HCT116 (cell line): ENCODE data around the gene GMPPA. TPM values are rescaled to one million over a fixed set of nuclear protein-coding genes. Genes with fewer than 3 reads are reported as not detected.
A peak's percentile ranks its signal among the peaks of the same experiment; 100 is the strongest.

ENCODE experiments used
- ATAC-seq: fragments of 200-7000 bp; cut with Tn5 transposase; 2 replicates; pipeline ENCODE4 v1.9.1; 2020; ENCODE audit warnings: mild to moderate bottlenecking, moderate library complexity
- BruUV-seq: library from RNA; stranded (reverse); fragments of 400-500 nt; replicated peaks from 2 replicates; lab custom pipeline; 2021; lab: Mats Ljungman, UMichigan
- CTCF ChIA-PET: fragments of 300-600 bp; sonication (Branson Sonifier 250); formaldehyde crosslinking; loops from one replicate; lab custom pipeline; 2021; ENCODE audit warnings: antibody characterized with exemption; lab: Charles Lee
- POLR2A ChIA-PET: fragments of 300-600, 350-600 bp; sonication (Branson Sonifier 250); formaldehyde crosslinking; loops from one replicate; lab custom pipeline; 2021; ENCODE audit warnings: antibody characterized with exemption; lab: Charles Lee
- RAD21 ChIA-PET, 2 experiments: fragments of 300-600 bp; sonication (Branson Sonifier 250); formaldehyde crosslinking; loops; one replicate each; lab custom pipeline; 2023; ENCODE audit warnings: low total read pairs in 2 of 2; ENCODE audit not compliant: uncharacterized antibody in 2 of 2, unreplicated experiment in 2 of 2, low non-redundant PET in 1 of 2; lab: Charles Lee
- DNase-seq: peaks from one replicate; pipeline ENCODE4 v3.0.0-alpha.2; 2010; ENCODE audit warnings: low read depth, low spot score
- H2AFZ ChIP-seq: fragments of 200-600 bp; shearing (Covaris generic), sonication (generic); 2 replicates; pipeline ENCODE4 v1.6.1; 2017; ENCODE audit warnings: low read depth, mixed run types, mixed read lengths, antibody characterized with exemption, low read length; ENCODE audit not compliant: poor library complexity, severe bottlenecking
- H3K27ac ChIP-seq: 2 replicates; pipeline ENCODE4 v1.5.1; 2012; ENCODE audit warnings: low read depth, low read length
- H3K27me3 ChIP-seq: fragments of 200-600 bp; sonication (generic); 2 replicates; pipeline ENCODE4 v1.6.1; 2016; ENCODE audit warnings: mixed run types, low read length, mixed read lengths; ENCODE audit not compliant: insufficient read depth
- H3K36me3 ChIP-seq, 2 experiments: fragments of 200-500 bp in 1 of 2; fragments of 200-600 bp in 1 of 2; sonication (Bioruptor generic) in 1 of 2; sonication (generic) in 1 of 2; 2 replicates each; pipeline versions ENCODE4 v1.5.1 to v1.6.1; 2014 to 2016; ENCODE audit warnings: low read length in 2 of 2, inconsistent platforms in 1 of 2, mixed read lengths in 1 of 2, mixed run types in 1 of 2; ENCODE audit not compliant: insufficient read depth in 2 of 2, control insufficient read depth in 1 of 2
- H3K4me1 ChIP-seq, 2 experiments: fragments of 200-600 bp in 1 of 2; sonication (generic) in 1 of 2; 2 replicates each; pipeline versions ENCODE4 v1.5.1 to v1.6.1; 2012 to 2017; ENCODE audit warnings: low read length in 2 of 2, inconsistent platforms in 1 of 2, mild to moderate bottlenecking in 1 of 2, mixed read lengths in 1 of 2, mixed run types in 1 of 2, moderate library complexity in 1 of 2; ENCODE audit not compliant: insufficient read depth in 2 of 2, control insufficient read depth in 1 of 2
- H3K4me2 ChIP-seq: fragments of 200-600 bp; sonication (generic); 2 replicates; pipeline ENCODE4 v1.6.1; 2017; ENCODE audit warnings: mixed run types, low read length, mixed read lengths
- H3K4me3 ChIP-seq, 2 experiments: fragments of 200-600 bp in 1 of 2; sonication (generic) in 1 of 2; replicated peaks in 1 of 2; 2 replicates each; pipeline ENCODE4 v1.5.1; 2011 to 2016; ENCODE audit warnings: low read length in 2 of 2, control low read depth in 1 of 2, low read depth in 1 of 2, mild to moderate bottlenecking in 1 of 2, mixed read lengths in 1 of 2, mixed run types in 1 of 2
- H3K79me2 ChIP-seq: fragments of 200-600 bp; sonication (generic); 2 replicates; pipeline ENCODE4 v1.6.1; 2017; ENCODE audit warnings: mild to moderate bottlenecking, mixed run types, low read length, moderate library complexity, mixed read lengths; ENCODE audit not compliant: insufficient read depth
- H3K9ac ChIP-seq: fragments of 200-600 bp; sonication (generic); 2 replicates; pipeline ENCODE4 v1.6.1; 2016; ENCODE audit warnings: low read length, mixed read lengths
- H3K9me2 ChIP-seq: fragments of 200-600 bp; sonication (generic), shearing (Covaris generic); 2 replicates; pipeline ENCODE4 v1.6.1; 2017; ENCODE audit warnings: mixed run types, mild to moderate bottlenecking, moderate library complexity; ENCODE audit not compliant: insufficient read depth
- H3K9me3 ChIP-seq, 2 experiments: fragments of 200-500 bp in 1 of 2; fragments of 200-600 bp in 1 of 2; sonication (Bioruptor generic) in 1 of 2; sonication (generic) in 1 of 2; 2 replicates each; pipeline ENCODE4 v1.6.1; 2014 to 2017; ENCODE audit warnings: low read length in 2 of 2, mixed read lengths in 2 of 2, inconsistent platforms in 1 of 2, low read depth in 1 of 2, mild to moderate bottlenecking in 1 of 2, mixed run types in 1 of 2, moderate library complexity in 1 of 2; ENCODE audit not compliant: control insufficient read depth in 1 of 2, insufficient read depth in 1 of 2
- H4K20me1 ChIP-seq: fragments of 200-600 bp; sonication (generic), shearing (Covaris generic); 2 replicates; pipeline ENCODE4 v1.6.1; 2017; ENCODE audit warnings: mixed run types, mild to moderate bottlenecking, moderate library complexity; ENCODE audit not compliant: insufficient read depth
- TCF7L2 ChIP-seq: IDR thresholded peaks from 2 replicates; pipeline ENCODE4 v1.7.0; 2011; ENCODE audit warnings: borderline replicate concordance, inconsistent platforms; ENCODE audit not compliant: insufficient read depth, insufficient read length; ENCODE audit errors: extremely low read depth
- intact Hi-C: fragments of 100-400 bp; cut with micrococcal nuclease; formaldehyde crosslinking; loops from 2 replicates; pipeline ENCODE4 v1.10.0; 2022
- total RNA-seq: library from RNA; stranded (reverse); gene quantifications from one replicate; pipeline ENCODE4 v1.2.1, GENCODE V29; 2021; ENCODE audit not compliant: unreplicated experiment
- TF ChIP-seq, protein P1 (sequence below): IDR thresholded peaks from 2 replicates; pipeline ENCODE4 v1.6.1; 2012; ENCODE audit warnings: low read depth
- TF ChIP-seq, protein P2 (sequence below), 3 experiments: fragments of 200-600 bp in 1 of 3; sonication (generic) in 1 of 3; IDR thresholded peaks in 2 of 3; conservative IDR thresholded peaks in 1 of 3; 2 replicates each; pipeline ENCODE4 v1.5.1; 2012 to 2017; ENCODE audit warnings: low read depth in 2 of 3, low read length in 2 of 3, antibody characterized with exemption in 1 of 3, borderline replicate concordance in 1 of 3, control low read depth in 1 of 3, mild to moderate bottlenecking in 1 of 3, mixed read lengths in 1 of 3, mixed run types in 1 of 3, moderate library complexity in 1 of 3; ENCODE audit not compliant: insufficient read depth in 1 of 3

GMPPA gene
- total RNA-seq, 1 experiment from 2014 or later = 71.8 TPM

DNA sequence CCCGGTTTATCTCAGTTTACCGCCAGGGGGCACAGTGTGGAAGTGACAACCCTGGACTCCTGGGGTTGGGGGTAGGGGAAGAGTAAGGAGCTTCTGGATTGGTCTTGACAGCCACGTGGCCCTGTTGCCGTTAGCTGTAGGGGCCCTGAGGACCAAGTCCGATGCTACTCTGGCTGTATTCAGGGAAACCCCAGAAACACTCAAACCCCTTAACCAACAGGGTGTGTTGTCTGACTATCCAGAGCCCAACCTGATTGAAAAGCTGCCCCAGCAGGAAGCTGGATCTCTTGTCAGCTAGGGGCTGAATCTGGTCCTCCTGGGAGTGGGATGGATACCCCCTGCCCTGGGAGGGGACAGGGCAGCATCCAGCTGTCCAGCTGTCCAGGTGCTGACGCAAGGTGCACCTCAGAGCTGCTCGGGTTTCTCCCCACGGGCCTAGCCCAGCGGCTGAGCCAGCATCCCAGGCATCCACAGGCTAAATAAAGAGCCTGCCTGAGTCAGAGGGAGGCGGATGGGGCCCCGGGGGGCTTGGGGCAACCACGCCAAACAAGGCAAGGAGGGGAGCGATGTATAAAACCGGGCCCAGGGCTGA is 3.1 kb upstream of the GMPPA start:
- H3K27ac ChIP-seq = peak overlapping the region; percentile 25; the same call in 1 of the 2 replicates
- no peaks in the 10 kb centered on the region for H3K27me3 ChIP-seq
- no TSS peak for BruUV-seq
- H3K9me3 ChIP-seq = no peaks in the 10 kb centered on the region
- peaks cover 24 to 39% of the 10 kb centered on the region in 2 experiments for H3K4me1 ChIP-seq
- ChIA-PET CTCF (interaction anchor here (0.5 to 4.2 kb wide), 30 partner anchors 9 to 232 kb away, joined by 3 to 103 read pairs (median 4); partner anchors contain the start of genes DNPEP and STK11IP), POLR2A (interaction anchor here (1.0 kb wide), 1 partner anchor 34 kb away, joined by 9 read pairs; no protein-coding TSS in a partner anchor), RAD21 (interaction anchor here (1.0 to 1.5 kb wide), 3 partner anchors 26 to 34 kb away, joined by 3 to 18 read pairs (median 12); no protein-coding TSS in a partner anchor)
- no peaks in the 10 kb centered on the region for H3K9me2 ChIP-seq
- H3K36me3 ChIP-seq = no peaks in the 10 kb centered on the region
- no peak overlapping the region for H3K9ac ChIP-seq
- H4K20me1 ChIP-seq = no peaks in the 10 kb centered on the region
- ATAC-seq = peak; percentile 30
- peak overlapping the region; percentile 45 for H3K4me2 ChIP-seq
- peaks cover 14% of the 10 kb centered on the region for H3K79me2 ChIP-seq
- intact Hi-C loops = loop anchor here (1.0 to 2.0 kb wide), 2 partner anchors 19 to 35 kb away; no protein-coding TSS in a partner anchor
- no peak overlapping the region for H2AFZ ChIP-seq
- no peak overlapping the region for H3K4me3 ChIP-seq
- TF ChIP-seq TCF7L2 = no peak
- TF ChIP-seq, protein P1, sequence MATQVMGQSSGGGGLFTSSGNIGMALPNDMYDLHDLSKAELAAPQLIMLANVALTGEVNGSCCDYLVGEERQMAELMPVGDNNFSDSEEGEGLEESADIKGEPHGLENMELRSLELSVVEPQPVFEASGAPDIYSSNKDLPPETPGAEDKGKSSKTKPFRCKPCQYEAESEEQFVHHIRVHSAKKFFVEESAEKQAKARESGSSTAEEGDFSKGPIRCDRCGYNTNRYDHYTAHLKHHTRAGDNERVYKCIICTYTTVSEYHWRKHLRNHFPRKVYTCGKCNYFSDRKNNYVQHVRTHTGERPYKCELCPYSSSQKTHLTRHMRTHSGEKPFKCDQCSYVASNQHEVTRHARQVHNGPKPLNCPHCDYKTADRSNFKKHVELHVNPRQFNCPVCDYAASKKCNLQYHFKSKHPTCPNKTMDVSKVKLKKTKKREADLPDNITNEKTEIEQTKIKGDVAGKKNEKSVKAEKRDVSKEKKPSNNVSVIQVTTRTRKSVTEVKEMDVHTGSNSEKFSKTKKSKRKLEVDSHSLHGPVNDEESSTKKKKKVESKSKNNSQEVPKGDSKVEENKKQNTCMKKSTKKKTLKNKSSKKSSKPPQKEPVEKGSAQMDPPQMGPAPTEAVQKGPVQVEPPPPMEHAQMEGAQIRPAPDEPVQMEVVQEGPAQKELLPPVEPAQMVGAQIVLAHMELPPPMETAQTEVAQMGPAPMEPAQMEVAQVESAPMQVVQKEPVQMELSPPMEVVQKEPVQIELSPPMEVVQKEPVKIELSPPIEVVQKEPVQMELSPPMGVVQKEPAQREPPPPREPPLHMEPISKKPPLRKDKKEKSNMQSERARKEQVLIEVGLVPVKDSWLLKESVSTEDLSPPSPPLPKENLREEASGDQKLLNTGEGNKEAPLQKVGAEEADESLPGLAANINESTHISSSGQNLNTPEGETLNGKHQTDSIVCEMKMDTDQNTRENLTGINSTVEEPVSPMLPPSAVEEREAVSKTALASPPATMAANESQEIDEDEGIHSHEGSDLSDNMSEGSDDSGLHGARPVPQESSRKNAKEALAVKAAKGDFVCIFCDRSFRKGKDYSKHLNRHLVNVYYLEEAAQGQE = no peak
- TF ChIP-seq, protein P2, sequence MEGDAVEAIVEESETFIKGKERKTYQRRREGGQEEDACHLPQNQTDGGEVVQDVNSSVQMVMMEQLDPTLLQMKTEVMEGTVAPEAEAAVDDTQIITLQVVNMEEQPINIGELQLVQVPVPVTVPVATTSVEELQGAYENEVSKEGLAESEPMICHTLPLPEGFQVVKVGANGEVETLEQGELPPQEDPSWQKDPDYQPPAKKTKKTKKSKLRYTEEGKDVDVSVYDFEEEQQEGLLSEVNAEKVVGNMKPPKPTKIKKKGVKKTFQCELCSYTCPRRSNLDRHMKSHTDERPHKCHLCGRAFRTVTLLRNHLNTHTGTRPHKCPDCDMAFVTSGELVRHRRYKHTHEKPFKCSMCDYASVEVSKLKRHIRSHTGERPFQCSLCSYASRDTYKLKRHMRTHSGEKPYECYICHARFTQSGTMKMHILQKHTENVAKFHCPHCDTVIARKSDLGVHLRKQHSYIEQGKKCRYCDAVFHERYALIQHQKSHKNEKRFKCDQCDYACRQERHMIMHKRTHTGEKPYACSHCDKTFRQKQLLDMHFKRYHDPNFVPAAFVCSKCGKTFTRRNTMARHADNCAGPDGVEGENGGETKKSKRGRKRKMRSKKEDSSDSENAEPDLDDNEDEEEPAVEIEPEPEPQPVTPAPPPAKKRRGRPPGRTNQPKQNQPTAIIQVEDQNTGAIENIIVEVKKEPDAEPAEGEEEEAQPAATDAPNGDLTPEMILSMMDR (IDR thresholded peaks at IDR 0.05 in 2 of 3, conservative IDR thresholded peaks at IDR 0.05 in 1 of 3; ENCODE audit: borderline replicate concordance in 1 of 3, insufficient read depth in 1 of 3, low read depth in 2 of 3, low read length in 2 of 3) = peak in 2 of 3 experiments; percentile 69 to 72; a peak in 4 of 6 replicates
- DNase-seq = peak; percentile 64
